GM12891 (cell line): Measurements from ENCODE around the gene LHFPL6.

ENCODE experiments used
- POLR2A ChIP-seq: IDR thresholded peaks from 2 replicates; pipeline ENCODE4 v1.6.1; 2011; ENCODE audit warnings: low read depth, low read length, control low read depth
- POLR2AphosphoS5 ChIP-seq: IDR thresholded peaks from 2 replicates; pipeline ENCODE4 v1.6.1; 2011; ENCODE audit warnings: low read depth, low read length, control low read depth

- TF ChIP-seq POLR2A: no peak
- TF ChIP-seq POLR2AphosphoS5: no peak
Measured at GRCh38 chr13:39596685-39597084, 6.3 kb downstream of the LHFPL6 start.
